Stimulated activated CD4-positive, alpha-beta T cell treated with anti-CD3 and anti-CD28 coated beads, Interleukin-2, amount 100 ng/mL, for 48 hours (primary cell): ENCODE data around the gene TSPOAP1.

Experiments used
- DNase-seq, 2 donors: peaks; one replicate each; pipeline ENCODE4 v3.0.0-alpha.2; 2020

TSPOAP1 gene

DNA sequence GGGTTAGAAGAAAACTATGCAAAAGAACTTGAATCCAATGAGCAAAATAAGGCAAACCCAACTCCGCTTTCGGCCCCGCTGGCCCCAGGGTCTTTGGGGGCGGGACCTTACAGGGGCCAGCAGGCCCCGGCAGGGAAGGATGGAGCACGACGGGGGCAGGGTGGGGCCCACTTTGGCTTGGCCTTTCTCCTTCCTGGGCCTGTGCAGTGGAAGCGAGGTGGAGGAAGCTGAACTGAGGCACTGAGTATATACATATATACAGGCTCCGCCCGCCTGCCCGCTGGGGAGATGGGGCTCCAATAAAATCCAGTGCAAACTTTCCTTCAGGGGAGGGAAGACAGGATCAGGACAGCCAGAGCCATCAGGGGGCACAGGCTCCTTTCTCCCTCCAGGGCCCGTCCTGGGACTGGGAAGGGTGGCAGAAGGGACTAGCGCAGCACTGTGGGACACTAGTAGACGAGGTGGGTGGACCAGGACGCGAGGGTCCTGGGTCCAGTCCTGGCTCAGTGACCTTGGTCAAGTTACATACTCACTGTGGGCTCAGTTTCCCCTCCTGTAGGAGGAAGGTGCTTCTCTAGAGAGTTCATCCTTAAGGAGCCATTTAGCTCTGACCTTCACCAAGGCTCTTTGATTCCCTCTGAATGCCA is 27.0 kb downstream of the TSPOAP1 start:
- no peak for DNase-seq

- no peak for DNase-seq
Measured at GRCh38 chr17:58300336-58300735, 28.3 kb downstream of the TSPOAP1 start.

GRCh38 chr17:58294034-58294433 is 34.6 kb downstream of the TSPOAP1 start:
- DNase-seq, result no peak

DNA sequence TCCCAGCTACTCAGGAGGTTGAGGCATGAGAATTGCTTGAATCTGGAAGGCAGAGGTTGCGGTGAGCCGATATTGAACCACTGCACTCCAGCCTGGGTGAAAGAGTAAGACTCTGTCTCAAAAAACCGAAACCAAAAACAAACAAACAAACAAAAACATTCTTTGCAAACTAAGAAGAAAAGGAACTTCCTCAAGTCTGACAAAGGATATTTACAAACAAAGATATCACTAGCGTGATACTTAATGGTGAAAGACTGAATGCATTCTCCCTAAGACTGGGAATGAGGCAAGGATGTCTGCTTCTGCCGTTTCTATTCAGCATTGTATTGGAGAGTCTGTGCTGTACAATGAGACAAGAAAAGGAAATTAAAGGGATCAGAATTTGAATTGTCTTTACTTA is 37.3 kb downstream of the TSPOAP1 start:
- DNase-seq, result no peak

GRCh38 chr17:58289869-58290268 is 38.7 kb downstream of the TSPOAP1 start:
- no peak for DNase-seq

- DNase-seq, result no peak
Measured at GRCh38 chr17:58285422-58285810, 43.2 kb downstream of the TSPOAP1 start.

DNA sequence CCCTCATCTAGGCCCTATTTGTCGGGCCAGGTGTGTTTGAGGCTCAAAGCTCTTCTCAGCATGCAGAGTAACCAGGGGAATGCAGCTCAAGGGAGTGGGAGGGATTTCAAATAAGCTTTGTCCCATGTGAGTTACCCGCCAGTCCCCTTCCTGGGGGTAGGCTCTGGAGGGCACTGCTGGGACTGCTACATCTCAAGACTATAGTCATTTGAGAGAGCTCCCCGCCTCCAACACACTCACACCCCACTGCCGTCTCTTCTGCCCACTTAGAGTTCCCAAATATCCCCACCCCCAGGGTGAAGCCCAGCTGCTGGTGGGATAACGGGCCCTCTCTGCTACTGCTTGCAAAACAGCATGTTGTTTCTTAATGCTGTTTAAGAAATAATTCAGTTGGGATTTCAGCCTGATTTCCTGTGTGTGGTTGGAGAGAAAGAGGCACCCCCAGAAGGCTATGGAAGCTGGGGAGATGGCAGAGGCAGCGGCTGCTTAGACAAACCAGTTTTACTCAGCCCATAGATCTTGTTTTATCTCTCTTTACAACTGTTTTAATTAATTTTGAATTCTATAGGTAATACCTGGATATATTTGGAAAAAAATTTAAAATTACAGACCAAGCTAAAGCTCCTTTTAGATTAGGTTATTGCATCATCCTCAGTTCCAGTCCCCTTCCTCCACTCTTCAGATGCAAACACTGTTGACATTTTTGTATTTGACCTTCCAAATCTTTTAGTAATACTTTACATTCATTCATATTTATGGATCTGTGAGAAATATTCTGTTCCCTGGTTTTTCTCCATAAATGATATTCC is 43.8 kb downstream of the TSPOAP1 start:
- DNase-seq, result no peak

- no peak for DNase-seq
Measured at GRCh38 chr17:58283674-58284612, 44.7 kb downstream of the TSPOAP1 start.

GRCh38 chr17:58282442-58282841 is 46.2 kb downstream of the TSPOAP1 start:
- DNase-seq, result no peak

DNA sequence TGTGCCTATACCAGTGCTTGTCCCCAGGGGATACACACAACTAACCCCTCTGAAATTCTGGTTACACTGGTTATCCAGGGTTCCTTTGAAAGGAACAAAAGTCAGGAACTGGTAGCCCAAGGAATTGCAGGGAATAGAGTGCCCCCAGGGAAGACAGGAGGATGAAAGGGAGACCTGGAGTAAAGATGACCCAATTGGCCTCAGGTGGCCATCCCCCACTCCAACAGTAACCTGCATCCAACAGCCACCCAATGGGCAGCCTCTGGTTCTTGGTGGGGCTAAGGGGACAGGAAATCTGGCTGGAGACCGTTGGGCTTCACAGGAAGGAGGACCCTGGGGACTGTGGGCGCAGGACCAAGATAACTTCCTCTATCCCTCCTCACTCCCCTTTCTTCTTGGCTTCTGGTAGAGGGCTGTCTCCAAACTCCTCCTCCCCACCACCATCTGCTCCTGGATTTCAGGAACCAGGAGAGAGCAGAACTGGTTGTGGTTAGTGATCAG is 47.0 kb downstream of the TSPOAP1 start:
- DNase-seq, result no peak

DNA sequence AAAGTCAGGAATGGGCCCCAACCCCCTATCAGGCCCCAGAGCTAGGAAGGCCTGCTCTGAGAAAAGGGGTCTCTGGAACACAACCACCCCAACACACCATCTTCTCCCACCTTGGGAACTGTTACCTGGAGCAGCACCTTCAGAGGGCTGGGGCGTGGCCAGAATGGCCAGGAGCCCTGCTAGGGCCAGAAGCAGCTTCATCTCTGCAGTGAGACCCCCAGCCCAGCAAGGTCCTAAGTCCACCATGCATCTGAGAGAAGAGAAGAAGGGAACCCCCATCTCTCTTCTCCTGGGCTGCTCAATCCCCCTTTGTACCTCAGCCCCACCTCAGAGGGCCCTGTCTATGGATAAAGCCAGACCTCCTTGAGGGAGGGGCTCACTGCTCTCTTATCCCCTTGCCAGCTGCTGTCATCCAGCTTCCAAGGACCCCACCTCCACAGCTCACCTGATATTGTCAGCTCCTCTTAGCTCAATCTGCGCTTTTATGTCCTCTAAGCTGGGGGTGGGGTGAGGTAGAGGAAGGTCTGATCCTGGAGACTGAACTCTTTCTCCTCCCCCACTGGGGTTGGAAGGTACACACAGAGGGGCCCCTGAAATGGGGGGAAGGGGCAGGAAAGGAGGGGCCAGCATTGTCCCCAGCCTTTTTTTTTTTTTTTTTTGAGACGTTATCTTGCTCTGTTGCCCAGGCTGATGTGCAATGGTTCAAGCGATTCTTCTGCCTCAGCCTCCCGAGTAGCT is 47.9 kb downstream of the TSPOAP1 start, which contains the start of gene MPO:
TSS of gene MPO (minus strand) at position 456 of the 738 bp plus-strand sequence. CDS start at position 279, 177 bp downstream.
- DNase-seq, result no peak

DNA sequence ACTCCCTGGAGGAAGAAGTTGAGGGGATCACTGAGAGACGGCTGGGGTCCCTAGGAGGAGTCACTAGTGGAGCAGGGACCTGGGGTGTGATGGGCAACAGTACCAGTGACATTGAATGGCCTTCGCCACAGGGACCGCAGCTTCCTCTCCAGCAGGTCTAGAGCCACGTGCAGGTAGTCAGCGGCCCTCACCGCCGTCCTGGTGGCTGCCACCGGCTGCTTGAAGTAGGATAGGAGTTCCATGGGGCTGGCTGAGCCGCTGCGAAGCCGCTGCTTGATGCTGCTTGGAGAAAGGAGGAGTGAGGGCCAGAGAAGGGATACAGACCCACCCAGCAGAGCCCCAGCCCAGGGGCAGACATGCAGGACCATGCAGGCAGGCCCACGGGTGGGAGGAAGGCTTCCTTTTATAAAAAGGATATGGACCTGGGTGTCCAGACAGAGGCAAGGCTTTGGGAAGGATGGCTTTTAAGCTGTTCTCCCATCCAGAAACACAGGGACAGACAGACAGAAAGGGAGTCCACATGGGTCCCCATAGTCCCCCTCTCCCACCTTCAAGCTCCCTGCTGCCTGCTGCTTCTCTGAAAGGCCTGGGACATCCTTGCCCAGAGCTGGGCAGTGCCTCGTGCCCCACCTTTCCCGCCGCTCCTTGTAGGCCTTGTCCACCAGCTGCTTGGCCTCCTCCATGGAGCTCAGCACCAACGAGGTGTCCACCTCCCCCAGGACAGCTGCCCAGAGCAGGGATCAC is 48.7 kb downstream of the TSPOAP1 start:
- DNase-seq, result no peak

GRCh38 chr17:58279016-58279711 is 49.4 kb downstream of the TSPOAP1 start:
- no peak for DNase-seq

- no peak for DNase-seq
Measured at GRCh38 chr17:58278661-58279015, 50.0 kb downstream of the TSPOAP1 start.

- DNase-seq, result no peak
Measured at GRCh38 chr17:58277802-58278595, 50.6 kb downstream of the TSPOAP1 start.

DNA sequence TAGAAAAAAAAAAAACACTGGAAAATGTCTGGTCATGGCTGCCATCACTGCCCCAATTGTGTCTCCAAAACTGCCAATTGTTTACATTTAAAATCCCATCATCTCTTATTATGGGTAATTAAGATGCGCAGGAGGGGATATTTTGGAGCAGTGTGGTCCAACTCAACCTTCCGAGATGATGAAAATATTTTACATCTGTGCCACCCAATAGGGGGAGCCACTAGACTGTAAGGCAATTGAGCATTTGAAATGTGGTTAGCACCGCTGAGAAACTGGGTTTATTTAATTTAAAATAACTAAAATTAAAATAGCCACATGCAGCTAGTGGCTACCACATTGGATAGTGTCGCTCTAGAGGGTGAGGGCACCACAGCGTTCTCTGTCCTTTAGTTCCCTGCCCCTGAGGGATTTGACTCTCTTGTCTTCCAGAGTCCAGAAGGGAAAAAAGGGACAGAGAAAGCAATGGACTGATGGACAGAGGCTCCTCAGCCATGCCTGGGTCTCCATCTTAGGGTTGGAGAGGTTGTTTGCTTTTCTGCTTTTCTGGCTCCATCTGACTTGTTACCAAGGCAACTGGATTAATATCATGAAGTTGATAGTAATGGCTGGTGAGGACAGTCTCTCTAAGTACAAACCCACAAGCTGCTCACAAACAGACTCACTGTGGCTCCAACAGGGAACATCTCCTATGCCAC is 51.3 kb downstream of the TSPOAP1 start:
- no peak for DNase-seq

- DNase-seq, result no peak
Measured at GRCh38 chr17:58276423-58276822, 52.2 kb downstream of the TSPOAP1 start.

GRCh38 chr17:58275417-58275816 is 53.2 kb downstream of the TSPOAP1 start:
- DNase-seq, result no peak

DNA sequence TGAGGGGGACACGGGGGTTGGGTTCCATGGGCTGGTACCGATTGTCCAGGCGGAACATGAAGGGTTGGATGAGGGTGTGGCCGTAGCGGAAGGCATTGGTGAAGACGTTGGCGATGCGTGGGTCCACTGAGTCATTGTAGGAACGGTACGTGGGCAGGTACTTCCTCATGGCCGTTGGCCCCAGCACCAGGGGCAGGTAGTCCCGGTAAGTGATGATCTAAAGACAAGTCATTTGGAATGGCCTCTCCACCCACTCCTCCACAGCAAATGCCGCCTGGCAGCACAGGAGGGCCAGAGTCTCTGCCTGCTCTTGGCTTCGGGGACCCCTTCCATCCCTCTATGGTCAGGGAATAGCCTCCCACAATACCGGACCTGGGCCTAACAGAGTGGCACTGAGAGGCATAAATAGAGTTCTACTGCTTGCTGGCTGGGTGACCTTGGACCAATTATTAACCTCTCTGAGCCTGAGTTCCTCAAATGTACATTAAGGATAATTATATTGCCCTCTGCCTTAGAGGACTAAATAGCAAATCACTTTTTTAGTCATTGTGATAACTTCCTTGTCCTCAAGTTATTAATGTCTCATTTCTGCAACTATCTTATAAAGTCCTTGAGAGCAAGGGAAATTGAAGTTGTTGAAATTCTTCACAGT is 55.0 kb downstream of the TSPOAP1 start:
- DNase-seq, result no peak
